Measurements from ENCODE around the gene FXR2. TPM values are rescaled to one million over a fixed set of nuclear protein-coding genes. Genes with fewer than 3 reads are reported as not detected.

The FXR2 gene
- total and polyA plus RNA-seq, 2 donors (not counting 3 experiments of a cell fraction or from before 2014, with no cell fraction given): 40.1 to 48.9 TPM

DNA sequence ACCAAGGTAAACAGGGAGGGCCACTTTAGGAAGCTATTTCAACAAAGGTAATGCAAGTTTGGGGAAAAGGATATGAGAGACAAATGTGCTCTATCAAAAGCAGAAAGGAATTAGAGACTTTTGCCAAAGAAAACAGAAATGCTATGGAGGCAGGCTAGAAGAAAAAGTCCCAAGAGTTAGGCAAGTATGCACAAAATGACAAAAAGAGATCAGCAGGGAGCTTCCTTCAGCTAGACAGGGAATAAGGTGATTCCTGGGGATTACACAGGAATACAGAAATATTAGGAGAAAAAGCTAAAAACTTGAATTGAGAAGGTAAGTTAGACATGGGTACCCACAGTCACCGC is 2.4 kb downstream of the FXR2 start:
- peaks cover 24% of the 10 kb centered on the region for H3K4me1 ChIP-seq (ENCODE audit: control insufficient read depth, extremely low read depth, insufficient read depth, low read length)
- H2AFZ ChIP-seq (ENCODE audit: low read depth, low read length): no peak overlapping the region
- no peak overlapping the region for H3K4me3 ChIP-seq (replicated peaks in 1 of 3; ENCODE audit: insufficient read depth in 1 of 3, low read depth in 1 of 3, low read length in 3 of 3)
- ChIA-PET POLR2A (no interaction called here), CTCF (interaction anchor here (0.9 to 1.2 kb wide), 2 partner anchors 12 to 75 kb away, joined by 3 to 5 read pairs; partner anchors contain the start of gene TP53)
- H3K9me3 ChIP-seq (replicated peaks; ENCODE audit: control insufficient read depth, insufficient read depth, low read length): no peaks in the 10 kb centered on the region
- no peak overlapping the region for H3K9ac ChIP-seq (replicated peaks; ENCODE audit: extremely low read depth, insufficient read depth, low read length)
- intact Hi-C loops (cut with micrococcal nuclease): loop anchor here (10.0 kb wide), 1 partner anchor 233 kb away; no protein-coding TSS in a partner anchor
- FAIRE-seq: no peak
- no peak overlapping the region for H3K27ac ChIP-seq (ENCODE audit: insufficient read depth, low read depth, low read length)
- H4K20me1 ChIP-seq (replicated peaks; ENCODE audit: control insufficient read depth, extremely low read depth, insufficient read depth, low read length): peaks cover 3% of the 10 kb centered on the region
- peak overlapping the region; percentile 31 for H3K4me2 ChIP-seq (ENCODE audit: insufficient read depth, low read length)
- H3K79me2 ChIP-seq (ENCODE audit: control insufficient read depth, insufficient read depth, low read length): peaks cover 52% of the 10 kb centered on the region
- TF ChIP-seq POLR2AphosphoS5 (IDR thresholded peaks at IDR 0.05; ENCODE audit: insufficient read depth, low read depth, low read length) (no peak), CTCF (IDR thresholded peaks at IDR 0.05; ENCODE audit: extremely low read depth in 1 of 2, insufficient read depth in 1 of 2, low read depth in 1 of 2, low read length in 2 of 2) (no peak), MYC (IDR thresholded peaks at IDR 0.05; ENCODE audit: low read depth, low read length) (no peak), GATA2 (IDR thresholded peaks at IDR 0.05; ENCODE audit: insufficient read depth, insufficient read length, low read depth, low read length) (no peak), JUN (IDR thresholded peaks at IDR 0.05; ENCODE audit: borderline replicate concordance, insufficient read depth, insufficient read length, low read depth) (no peak), MAX (IDR thresholded peaks at IDR 0.05; ENCODE audit: insufficient read depth, insufficient read length) (no peak), POLR2A (IDR thresholded peaks at IDR 0.05; ENCODE audit: low read depth, low read length) (no peak), EZH2 (IDR thresholded peaks at IDR 0.05; ENCODE audit: borderline replicate concordance, low read depth, low read length, severe bottlenecking) (no peak), FOS (IDR thresholded peaks at IDR 0.05; ENCODE audit: borderline replicate concordance, insufficient read depth, low read length) (no peak)
- H3K36me3 ChIP-seq (ENCODE audit: control insufficient read depth in 2 of 2, extremely low read depth in 1 of 2, insufficient read depth in 2 of 2, low read length in 2 of 2): no peaks in the 10 kb centered on the region
- H3K27me3 ChIP-seq (ENCODE audit: control insufficient read depth in 2 of 2, insufficient read depth in 2 of 2, low read length in 2 of 2): no peaks in the 10 kb centered on the region
- no TSS peak for BruUV-seq (replicated peaks)
- dilution Hi-C loops (cut with MboI; ENCODE audit: extremely low pct_ligation_motif_present, low sequenced_read_pairs): no loop called here
- no peaks in the 10 kb centered on the region for H3K9me1 ChIP-seq (replicated peaks; ENCODE audit: control insufficient read depth, extremely low read depth, insufficient read depth, low read length)
- peak; percentile 35 for DNase-seq (ENCODE audit: low read depth, low spot score)

All from endothelial cell of umbilical vein (primary cell).